ENCODE results near the gene TLL1.

Gene TLL1

GRCh38 chr4:166049036-166049435 is 176.0 kb downstream of the TLL1 start:
- DNase-seq (ENCODE audit: low read depth in 2 of 2): no peak

- DNase-seq (ENCODE audit: low read depth in 2 of 2): no peak
These were observed 191.7 kb downstream of the TLL1 start for GRCh38 chr4:166064721-166065120.

DNA sequence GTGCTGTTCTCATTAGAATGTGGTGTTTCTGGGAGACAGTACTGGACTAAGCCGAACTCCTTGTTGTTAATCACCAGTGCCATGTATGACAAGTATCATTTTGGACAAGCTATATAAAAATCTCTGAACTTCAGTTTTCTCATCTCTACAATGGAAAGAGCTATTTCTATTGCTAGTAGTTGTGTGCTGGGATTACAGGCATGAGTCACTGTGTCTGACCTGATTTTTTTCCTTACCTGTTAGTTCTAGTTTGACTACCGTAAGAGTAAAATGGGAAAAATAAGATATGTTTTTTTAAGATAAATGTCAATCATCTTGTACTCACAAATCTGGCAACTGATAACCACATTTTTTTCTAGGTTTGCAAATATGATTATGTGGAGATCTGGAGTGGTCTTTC is 192.3 kb downstream of the TLL1 start:
- no peak for DNase-seq (ENCODE audit: low read depth in 2 of 2)

DNA sequence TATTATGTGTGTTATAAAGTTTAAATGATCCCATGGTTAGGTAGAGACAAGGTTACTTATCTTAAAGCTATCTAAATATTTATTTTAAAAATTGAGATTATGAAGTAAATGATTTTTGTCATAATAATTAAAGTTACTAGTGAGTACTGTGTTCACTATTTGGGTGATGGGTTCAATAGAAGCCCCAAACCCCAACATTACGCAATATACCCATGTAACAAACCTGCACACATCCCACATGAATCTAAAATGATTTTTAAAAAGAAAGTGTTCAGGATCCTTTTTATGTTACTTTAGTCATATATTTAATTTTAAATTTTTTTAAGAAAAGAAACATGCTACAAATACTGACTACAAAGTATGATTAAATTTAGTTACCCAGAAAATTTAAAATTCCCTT is 193.9 kb downstream of the TLL1 start:
- DNase-seq (ENCODE audit: low read depth in 2 of 2): no peak

DNA sequence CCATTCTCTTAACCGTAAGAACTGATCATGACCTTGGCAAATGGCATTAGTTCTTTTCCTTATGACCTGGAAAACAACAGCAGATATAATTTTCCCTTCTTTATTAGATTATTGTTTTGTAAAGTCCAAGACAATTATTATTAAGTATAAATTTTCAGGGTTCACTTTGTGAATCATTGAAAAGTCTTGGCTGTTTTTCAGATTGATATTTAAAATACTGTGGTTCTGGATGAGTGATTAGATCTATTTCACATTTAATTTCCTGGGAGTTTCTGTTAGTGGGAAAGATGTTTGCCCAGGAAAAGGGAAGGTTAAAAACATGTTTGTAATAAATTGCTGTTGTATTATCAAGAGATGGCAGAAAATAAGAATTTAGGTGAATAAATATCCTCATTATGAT is 194.9 kb downstream of the TLL1 start:
- DNase-seq (ENCODE audit: low read depth in 2 of 2): no peak

- DNase-seq (ENCODE audit: low read depth in 2 of 2): no peak
These were observed 200.7 kb downstream of the TLL1 start for GRCh38 chr4:166073783-166074182.

GRCh38 chr4:166075599-166075998 is 202.6 kb downstream of the TLL1 start:
- no peak for DNase-seq (ENCODE audit: low read depth in 2 of 2)

DNA sequence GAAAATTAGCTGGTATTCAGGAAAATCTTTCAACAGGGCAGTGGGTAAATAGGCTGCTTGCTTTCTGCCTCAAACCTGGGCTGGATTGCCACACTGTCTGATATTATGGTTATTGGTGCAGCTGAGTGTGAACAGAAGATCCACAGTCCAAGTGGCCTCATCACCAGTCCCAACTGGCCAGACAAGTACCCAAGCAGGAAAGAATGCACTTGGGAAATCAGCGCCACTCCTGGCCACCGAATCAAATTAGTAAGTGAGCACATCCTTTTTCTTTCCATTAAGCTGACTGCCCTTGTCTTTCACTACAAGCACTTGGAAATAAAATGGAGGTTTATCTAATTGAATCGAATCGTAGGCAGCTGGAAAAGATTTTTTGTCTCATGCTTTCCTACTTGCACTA is 204.7 kb downstream of the TLL1 start:
- DNase-seq (ENCODE audit: low read depth in 2 of 2): no peak

DNA sequence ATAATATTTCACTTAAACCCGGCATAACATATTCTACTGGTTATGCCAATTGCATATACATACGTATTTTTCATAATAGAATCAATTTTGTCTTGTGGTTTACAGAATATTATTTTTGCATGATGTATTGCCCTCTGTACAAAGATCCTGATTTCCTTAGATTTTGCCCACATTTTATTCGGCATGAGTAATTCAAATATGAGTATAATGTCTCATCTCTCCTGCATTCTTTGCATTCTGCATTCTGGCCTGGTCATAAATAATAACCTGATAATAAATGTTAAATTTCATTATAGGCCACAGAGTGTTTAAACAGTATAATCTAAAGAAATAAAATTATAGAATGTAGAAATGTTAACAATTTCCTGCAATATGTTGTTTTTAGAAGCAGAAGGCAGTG is 205.3 kb downstream of the TLL1 start:
- DNase-seq (ENCODE audit: low read depth in 2 of 2): no peak

- no peak for DNase-seq (ENCODE audit: low read depth in 2 of 2)
These were observed 205.9 kb downstream of the TLL1 start for GRCh38 chr4:166078955-166079354.

- no peak for DNase-seq (ENCODE audit: low read depth in 2 of 2)
These were observed 214.5 kb downstream of the TLL1 start for GRCh38 chr4:166087569-166087968.

- DNase-seq (ENCODE audit: low read depth in 2 of 2): no peak
These were observed 215.5 kb downstream of the TLL1 start for GRCh38 chr4:166088576-166088975.

DNA sequence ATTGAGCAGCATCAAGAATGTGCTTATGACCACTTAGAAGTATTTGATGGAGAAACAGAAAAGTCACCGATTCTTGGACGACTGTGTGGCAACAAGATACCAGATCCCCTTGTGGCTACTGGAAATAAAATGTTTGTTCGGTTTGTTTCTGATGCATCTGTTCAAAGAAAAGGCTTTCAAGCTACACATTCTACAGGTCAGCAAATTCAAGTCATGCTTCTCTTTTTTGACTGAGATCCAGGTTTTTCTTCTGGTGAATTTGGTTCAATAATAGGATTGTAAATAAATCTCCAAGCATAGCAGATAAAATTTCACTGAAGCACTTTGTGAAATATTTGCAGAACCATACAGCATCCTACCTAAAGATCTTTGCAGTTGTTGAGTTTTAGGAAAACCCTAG is 218.1 kb downstream of the TLL1 start:
- DNase-seq (ENCODE audit: low read depth in 2 of 2): no peak

- no peak for DNase-seq (ENCODE audit: low read depth in 2 of 2)
These were observed 219.0 kb downstream of the TLL1 start for GRCh38 chr4:166091912-166092510.

DNA sequence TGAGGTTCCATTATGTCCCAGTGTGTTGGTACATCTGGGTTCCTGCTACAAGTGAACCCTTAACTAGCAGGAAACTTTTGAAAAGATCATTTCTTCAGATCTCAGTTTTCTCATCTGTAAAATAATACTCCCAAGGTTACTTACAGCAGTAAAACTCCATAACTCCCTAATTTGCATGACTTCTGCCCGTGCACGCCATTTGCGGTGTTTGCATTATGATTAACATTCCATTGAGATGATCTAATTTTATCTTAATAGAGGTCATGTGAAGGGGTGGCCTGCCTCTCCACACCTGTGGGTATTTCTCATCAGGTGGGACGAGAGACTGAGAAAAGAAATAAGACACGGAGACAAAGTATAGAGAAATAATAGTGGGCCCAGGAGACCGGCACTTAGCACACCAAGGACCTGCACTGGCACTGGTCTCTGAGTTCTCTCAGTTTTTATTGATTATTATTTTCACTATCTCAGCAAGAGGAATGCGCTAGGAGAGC is 219.8 kb downstream of the TLL1 start:
- no peak for DNase-seq (ENCODE audit: low read depth in 2 of 2)

- no peak for DNase-seq (ENCODE audit: low read depth in 2 of 2)
These were observed 231.6 kb downstream of the TLL1 start for GRCh38 chr4:166104623-166105022.

DNA sequence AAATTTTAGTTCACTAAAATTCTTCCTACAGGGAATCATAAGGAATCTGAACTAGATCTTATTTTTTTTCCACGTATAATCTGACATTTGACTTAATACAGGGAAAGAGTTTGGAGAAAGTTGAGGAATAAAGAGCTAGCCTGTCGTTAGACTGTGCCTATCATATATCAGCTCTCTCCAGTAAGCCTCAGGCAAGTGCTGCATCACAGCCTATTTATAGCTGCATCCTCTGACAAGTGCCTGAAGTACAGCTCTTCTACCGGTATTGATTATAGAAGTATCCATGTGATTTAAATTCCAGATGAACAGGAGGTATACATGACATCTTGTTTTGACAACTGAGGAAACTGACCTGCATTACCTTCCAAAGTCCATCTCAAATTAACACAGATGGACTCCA is 248.9 kb downstream of the TLL1 start:
- no peak for DNase-seq (ENCODE audit: low read depth in 2 of 2)

DNA sequence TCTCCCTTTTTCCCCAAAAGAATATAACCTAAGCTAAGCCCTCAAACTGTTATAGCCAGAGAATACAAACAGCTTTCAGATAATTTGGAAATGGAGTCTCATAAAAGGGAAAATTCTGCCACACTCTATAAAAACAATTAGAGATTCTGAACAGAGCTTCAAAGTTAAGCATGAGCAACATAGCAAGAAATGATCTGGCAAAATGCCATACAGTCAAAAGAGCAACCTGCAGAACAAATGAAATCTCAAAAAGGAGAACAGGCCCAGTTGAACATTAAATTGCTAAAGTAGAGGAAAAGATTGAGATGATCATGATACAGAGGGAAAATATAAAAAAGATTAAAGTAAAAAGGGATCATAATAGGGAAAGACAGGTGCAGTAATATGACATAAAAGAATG is 250.5 kb downstream of the TLL1 start:
- DNase-seq (ENCODE audit: low read depth in 2 of 2): no peak

- no peak for DNase-seq (ENCODE audit: low read depth in 2 of 2)
These were observed 255.4 kb downstream of the TLL1 start for GRCh38 chr4:166128403-166128802.

DNA sequence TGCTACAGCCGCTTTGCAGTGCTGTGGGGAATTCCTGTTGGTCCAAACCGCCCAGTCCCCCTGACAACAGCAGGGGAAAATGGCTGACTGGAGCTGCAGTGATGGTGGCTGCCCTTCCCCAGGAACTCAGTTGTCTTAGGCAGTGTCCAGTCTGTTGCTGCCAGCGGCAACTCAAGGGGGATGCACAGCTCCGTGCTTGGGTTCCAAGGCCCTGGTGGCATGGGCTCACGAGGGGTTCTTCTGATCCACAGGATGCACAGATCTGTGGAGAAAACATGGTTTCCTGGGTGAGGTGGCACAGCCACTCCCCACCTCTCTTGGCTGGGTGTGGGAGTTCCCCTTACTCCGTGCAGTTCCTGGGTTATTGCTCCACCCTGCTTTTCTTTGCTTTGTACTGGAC is 261.2 kb downstream of the TLL1 start:
- no peak for DNase-seq (ENCODE audit: low read depth in 2 of 2)

- DNase-seq (ENCODE audit: low read depth in 2 of 2): no peak
These were observed 267.9 kb downstream of the TLL1 start for GRCh38 chr4:166140951-166141350.

DNA sequence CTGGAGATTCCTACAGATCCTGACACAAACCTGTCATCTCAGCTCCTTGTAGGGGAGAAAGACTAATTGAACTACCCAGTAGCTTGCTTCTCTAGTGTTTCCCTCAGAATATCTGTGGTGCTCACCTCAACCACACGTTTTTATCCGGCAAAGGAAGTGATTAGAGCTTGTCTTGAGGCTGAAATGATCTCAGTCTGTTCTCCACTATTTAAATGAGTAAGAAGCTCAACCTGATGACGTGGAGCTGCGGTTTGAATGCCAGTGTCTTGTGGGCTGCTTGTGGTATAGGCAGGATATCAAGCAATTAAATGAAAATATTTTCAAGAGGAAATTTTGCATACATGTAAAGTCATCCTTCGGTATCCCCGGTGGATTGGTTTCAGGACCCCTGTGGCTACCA is 270.2 kb downstream of the TLL1 start:
- DNase-seq (ENCODE audit: low read depth in 2 of 2): no peak

- no peak for DNase-seq (ENCODE audit: low read depth in 2 of 2)
These were observed 271.6 kb downstream of the TLL1 start for GRCh38 chr4:166144607-166145006.

DNA sequence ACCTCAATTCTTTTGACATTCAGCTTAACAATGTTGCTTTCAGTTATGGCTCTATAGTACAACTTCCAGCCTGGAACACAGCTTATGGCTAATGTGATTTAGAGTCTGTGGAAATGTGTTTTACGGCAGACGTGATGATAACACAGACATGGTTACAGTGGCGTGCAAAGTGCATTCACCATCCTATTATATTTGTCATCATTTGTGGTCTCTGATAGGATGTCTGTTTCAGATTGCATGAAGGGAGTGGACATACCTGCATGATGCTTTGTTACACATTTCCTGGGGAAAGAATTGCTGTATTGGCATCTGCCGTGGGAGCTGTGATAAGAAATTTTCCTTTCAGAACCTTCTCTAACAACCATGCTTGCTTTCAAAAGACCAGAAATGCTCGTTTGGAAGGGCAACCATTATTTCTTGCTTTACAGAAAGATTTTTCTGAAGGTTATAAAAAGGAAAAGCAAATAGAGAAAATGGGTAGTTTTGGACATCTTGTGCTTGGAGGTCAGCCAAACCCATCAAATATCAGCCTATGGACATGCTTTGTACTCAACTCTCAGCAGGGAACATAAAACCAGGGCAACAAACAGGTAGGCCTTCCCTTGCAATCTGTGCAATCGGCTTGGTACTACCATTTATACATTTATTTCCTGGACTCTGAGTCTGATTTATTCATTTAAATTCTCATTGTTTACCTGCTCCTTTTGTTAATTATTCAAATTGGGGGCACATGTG is 273.9 kb downstream of the TLL1 start:
- no peak for DNase-seq (ENCODE audit: low read depth in 2 of 2)

Data from stimulated activated CD4-positive, alpha-beta T cell treated with anti-CD3 and anti-CD28 coated beads, Interleukin-1b, Interleukin-23, amount 100 ng/mL, for 1 hour (primary cell).